HG02642 (cell line): ENCODE data around the gene ZNF575.

ENCODE experiments used
- ATAC-seq: cut with Tn5 transposase; IDR thresholded peaks from one replicate; pipeline ENCODE4 v1.9.1; 2021; ENCODE audit warnings: mild to moderate bottlenecking; ENCODE audit not compliant: unreplicated experiment, poor library complexity

Gene ZNF575

DNA sequence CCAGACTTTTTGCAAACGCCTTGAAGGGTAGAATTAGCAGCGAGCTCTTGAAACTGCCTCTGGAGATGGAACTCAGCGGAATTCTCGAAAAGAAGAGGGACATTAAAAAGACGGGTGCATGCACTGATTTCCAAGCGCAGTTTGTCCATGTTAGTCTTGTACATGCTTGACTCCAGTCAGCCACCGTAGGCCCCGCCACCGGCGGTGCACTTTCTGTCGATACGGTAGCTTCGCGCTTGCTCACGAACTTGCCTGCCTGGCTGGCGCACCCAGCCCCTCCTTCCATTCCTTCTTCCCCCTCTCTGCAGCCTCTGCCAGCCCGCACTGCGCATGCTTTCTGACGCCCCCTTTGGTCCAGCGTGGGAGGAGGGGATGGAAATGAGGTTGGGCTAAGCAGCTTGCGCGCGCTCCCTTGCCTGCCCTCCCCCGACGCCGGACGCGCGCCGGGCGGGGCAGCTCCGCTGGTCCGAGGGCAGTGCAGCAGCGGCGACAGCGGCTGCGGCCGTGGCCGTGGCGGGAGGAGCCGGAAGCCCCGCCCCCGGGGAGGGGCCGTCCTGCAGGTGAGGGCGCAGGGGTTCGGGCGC, at the start of gene ZNF575:
TSS of gene ZNF575 (plus strand) at position 227 of the 584 bp plus-strand sequence. CDS start 1,235 bp downstream, outside the sequence.
- peak; percentile 67 for ATAC-seq

GRCh38 chr19:43483281-43483680, 49.7 kb upstream of the ZNF575 start:
- ATAC-seq: no peak

- ATAC-seq: no peak
Observed at GRCh38 chr19:43485951-43486350, 47.0 kb upstream of the ZNF575 start.

DNA sequence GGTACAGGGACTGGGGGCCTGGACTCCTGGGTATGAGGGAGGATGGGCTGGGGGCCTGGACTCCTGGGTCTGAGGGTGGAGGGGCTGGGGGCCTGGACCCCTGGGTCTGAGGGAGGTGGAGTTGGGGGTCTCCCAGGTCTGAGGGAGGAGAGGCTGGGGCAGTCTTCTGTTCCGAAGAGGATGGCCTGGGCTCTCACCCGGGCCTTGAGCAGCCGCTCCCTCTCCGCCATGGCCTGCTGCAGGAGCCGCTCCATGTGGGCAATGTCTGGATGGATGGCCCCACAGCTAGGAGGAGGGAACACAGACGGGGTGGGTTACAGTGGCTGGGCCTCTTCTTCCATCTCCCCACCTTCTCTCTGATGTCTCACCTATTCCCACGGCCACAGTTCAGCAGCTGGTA, 46.6 kb upstream of the ZNF575 start:
- ATAC-seq: no peak

DNA sequence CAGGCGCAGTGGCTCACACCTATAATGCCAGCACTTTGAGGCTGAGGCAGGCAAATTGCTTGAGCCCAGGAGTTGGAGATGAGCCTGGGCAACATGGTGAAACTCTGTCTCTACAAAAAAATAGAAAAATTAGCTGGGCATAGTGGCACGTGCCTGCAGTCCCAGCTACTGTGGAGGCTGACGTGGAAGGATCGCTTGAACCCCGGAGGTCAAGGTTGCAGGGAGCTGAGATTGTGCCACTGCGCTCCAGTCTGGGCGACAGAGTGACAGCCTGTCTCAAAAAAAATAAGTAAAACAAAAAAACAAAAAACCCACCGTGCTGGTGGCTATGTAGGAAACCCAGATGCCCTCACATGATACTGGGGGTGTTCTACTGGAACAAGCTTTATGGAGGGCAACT, 44.8 kb upstream of the ZNF575 start:
- ATAC-seq: no peak

GRCh38 chr19:43489310-43489709, 43.7 kb upstream of the ZNF575 start:
- no peak for ATAC-seq

- ATAC-seq: no peak
Observed at GRCh38 chr19:43489979-43490599, 42.9 kb upstream of the ZNF575 start.

- ATAC-seq: no peak
Observed at GRCh38 chr19:43490759-43491158, 42.2 kb upstream of the ZNF575 start.

DNA sequence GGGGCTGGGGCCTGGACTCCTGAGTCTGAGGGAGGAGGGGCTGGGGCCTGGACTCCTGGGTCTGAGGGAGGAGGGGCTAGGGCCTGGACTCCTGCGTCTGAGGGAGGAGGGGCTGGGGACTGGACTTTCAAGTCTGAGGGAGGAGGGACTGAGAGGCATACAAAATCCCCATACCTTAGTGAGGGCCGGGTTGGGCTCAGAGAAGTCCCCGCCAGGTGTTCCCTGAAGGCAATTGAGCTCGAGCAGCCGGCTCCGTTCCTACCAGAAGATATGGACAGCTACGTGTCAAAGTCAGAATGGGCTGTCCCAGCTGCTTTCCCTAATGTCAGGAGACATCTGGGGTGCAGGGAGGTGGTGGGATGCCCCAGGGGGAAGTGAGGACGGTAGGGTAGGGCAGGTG, 37.9 kb upstream of the ZNF575 start:
- ATAC-seq: no peak

DNA sequence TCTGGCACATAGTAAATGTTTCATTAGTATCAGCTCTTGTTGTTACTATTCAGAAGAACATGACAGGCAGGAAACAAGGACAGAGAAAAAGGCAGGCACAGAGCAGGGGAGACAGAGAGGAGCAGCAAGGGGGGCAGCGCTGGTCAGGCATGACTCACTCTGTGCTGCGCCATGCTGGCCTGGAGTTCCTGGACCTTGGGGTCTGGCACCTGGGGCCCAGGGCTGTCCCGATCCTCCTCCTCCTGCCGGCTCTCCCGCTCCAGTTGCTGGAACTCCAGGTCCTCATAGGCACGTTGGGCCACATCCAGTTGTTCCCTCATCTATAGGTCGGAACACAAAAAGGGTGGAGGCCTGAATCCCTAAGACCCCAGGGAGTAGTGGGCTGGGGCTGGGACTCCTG, 36.0 kb upstream of the ZNF575 start:
- no peak for ATAC-seq

DNA sequence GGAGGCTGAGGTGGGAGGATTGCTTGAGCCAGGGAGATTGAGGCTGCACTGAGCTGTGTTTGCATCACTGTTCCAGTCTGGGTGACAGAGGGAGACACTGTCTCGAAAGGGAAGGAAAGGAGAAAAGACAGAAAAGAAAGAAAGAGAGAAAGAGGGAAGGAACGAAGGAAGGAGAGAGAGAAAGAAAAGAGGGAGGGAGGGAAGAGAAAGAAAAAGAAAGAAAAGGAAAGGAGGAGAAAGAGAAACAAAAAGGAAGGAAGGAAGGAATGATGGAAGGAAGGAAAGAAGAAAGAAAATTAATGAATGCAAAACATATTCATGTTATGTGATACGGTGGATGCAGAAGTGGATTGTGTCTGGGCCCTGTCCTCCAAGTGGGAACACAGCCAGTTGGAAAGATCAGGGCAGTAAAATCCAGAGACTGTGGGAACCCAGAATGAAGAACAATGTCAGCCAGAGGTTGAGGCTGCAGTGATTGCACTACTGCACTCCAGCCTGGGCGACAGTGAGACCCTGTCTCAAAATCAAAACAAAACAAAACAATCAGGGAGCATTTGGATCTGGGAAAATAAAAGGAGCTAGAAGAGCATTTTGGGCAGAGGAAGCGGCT, 34.6 kb upstream of the ZNF575 start:
- no peak for ATAC-seq

GRCh38 chr19:43499042-43499441, 33.9 kb upstream of the ZNF575 start:
- ATAC-seq: no peak

- no peak for ATAC-seq
Observed at GRCh38 chr19:43501661-43502418, 31.1 kb upstream of the ZNF575 start.

DNA sequence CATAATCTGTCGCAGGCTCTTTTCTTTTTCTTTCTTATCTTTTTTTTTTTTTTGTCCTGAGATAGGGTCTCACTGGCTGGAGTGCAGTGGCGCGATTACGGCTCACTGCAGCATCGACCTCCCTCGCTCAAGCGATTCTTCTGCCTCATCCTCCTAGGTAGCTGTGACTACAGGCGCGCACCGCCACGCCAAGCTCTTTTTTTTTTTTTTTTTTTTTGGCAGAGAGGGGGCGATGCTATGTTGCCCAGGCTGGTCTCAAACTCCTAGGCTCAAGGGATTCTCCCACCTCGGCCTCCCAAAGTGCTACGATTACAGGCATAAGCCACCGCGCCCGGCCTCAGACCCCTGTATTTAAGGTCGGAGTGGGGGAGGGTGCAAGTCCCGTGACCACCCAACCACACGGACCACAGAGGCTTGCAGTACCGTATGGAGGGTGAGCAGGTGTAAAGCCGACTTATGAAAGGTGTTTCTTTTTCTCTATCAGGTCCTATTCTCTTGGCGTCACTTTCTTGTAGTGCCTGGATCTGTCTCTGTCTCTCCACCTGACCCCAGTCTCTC, 30.5 kb upstream of the ZNF575 start:
- no peak for ATAC-seq

DNA sequence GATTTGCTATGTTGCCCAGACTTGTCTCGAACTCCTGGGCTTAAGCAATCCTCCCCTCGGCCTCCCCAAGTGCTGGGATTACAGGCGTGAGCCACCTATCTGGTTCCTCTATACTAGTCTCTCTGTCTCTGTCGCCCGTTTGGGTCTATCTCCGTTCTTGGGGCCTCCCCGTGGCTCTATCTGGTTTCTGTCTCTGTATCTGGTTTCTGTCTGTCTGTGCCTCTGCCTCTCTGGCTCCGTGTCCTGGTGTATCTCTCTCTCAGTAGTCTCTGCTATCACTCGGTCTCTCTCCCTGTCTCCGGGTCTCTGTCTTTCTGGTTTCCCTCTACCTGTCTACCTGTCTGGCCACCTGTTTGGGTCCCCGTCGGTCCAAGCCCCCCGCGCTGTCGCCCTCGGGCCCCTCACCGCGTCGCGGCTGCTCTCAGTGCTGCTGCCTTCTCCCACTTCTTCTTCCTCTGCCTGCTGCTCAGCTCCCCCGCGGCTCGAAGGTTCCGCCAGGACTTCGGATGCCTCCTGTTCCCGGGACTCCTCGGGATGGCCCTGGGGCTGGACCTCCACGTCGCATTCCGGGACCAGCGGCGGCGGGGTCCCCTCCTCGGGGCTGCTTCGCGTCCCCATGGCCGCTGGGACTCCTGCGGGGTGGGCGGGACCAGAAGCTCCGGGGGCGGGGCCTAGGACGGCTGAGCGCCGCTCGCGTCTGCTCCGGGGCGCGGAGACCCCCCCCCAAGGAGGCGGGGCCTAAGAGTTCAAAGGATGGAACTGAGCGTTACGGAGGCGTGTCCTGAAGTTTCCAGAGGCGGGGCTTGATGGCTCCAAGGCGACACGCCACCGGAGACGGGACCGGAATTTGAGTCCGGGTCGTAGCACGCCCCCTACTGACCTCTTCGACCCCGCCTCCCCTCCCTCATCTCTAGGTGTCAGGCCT, 29.2 kb upstream of the ZNF575 start:
- peak; percentile 92 for ATAC-seq

DNA sequence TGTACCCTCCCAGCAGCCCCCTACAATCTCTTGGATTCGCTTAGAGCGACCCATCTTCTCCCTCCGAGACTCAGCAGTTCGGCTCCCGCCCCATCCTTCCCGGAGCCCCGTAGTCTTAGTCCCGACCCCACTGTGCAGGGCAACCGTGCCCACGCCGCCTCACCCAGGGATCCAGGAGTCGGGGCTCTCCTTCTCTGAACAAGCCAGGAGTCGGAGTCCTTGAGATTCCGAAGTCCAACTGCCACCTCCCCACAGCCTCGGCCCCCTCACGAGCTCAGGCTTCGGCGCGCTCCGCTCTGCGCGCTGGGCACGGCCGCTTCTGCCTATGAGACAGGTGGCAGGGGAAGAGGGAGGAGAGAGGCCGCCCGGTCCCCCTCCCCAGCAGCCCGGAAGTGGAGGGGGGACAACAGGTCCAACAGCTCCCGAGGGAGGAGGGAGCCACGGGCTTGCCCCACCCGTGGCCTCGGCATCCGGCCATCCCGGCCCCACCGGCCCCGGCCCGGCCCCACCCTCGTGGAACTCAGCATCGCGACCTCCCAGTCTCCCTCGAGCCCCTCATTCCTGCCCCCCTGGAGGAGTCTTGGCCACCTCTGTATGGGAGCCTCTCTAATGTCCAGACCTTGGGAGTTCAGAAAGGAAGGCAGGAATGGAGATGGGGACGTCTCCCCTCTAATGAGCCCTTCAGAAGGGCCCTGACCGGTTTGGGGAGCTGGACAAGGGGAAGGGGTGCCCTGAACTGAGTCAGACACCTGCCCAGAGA, 28.4 kb upstream of the ZNF575 start, which contains the start of gene PHLDB3:
TSS of gene PHLDB3 (minus strand) at position 321 of the 760 bp plus-strand sequence. CDS start 628 bp downstream, outside the sequence.
- peak; percentile 24 for ATAC-seq

- ATAC-seq: no peak
Observed at GRCh38 chr19:43505186-43505456, 27.9 kb upstream of the ZNF575 start.

DNA sequence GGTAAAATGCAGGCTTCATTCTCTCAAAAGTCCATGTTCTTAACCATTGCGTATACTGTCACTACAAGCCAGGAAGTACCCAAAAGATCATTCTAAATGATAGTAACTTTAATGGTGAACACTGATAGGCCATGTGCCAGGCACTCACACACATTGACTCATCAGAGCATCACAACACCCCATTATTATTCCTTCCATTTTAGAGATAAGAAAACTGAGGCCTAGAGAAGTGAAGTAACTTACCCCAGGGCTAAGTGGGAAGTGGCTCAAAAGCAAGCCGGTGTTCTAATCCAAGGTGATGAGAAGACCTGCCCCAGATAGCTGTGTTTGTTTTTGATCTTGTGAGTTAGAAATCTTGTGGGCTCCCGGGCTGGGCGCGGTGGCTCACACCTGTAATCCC, 27.0 kb upstream of the ZNF575 start:
- ATAC-seq: no peak

DNA sequence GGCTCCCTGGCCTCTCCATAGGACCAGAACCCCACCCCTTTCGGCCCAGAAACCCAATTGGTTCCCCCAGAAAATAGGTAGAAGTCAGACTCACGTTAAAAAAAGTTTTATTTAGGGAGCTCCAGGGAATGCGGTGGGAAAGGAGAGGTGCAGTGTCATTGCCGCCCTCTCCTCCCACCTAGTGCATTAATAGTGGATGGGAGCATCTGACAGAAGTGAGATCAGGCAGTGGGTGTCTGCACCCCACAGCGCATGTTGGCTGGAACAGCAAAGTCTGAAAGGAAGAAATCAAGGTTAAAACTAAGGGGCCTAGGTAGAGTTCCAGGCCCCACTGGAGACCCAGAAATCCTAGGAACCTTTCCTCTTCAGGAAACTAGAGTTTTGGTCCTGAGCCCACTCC, 26.4 kb upstream of the ZNF575 start:
- ATAC-seq: no peak
